Left renal cortex interstitium (tissue), 4 donors: ENCODE data around the gene ARHGAP42. TPM values are rescaled to one million over a fixed set of nuclear protein-coding genes. Genes with fewer than 3 reads are reported as not detected.
"Not testable (repeated sequence)": the region's sequence is repeated elsewhere in the genome, so short reads cannot be mapped to it uniquely, and the experiment has no call there.

Experiments
- DNase-seq, 4 donors: peaks; one replicate each; pipeline ENCODE4 v3.0.0-alpha.2; 2013; ENCODE audit warnings: low read depth in 4 of 4, low spot score in 2 of 4, missing footprints in 1 of 4
- polyA plus RNA-seq, 4 donors: library from polyadenylated mRNA; unstranded; fragments of 120-200 nt; gene quantifications; one replicate each; pipeline ENCODE4 v1.2.1, GENCODE V29; 2013; ENCODE audit not compliant: insufficient read length in 4 of 4

ARHGAP42 gene, protein sequence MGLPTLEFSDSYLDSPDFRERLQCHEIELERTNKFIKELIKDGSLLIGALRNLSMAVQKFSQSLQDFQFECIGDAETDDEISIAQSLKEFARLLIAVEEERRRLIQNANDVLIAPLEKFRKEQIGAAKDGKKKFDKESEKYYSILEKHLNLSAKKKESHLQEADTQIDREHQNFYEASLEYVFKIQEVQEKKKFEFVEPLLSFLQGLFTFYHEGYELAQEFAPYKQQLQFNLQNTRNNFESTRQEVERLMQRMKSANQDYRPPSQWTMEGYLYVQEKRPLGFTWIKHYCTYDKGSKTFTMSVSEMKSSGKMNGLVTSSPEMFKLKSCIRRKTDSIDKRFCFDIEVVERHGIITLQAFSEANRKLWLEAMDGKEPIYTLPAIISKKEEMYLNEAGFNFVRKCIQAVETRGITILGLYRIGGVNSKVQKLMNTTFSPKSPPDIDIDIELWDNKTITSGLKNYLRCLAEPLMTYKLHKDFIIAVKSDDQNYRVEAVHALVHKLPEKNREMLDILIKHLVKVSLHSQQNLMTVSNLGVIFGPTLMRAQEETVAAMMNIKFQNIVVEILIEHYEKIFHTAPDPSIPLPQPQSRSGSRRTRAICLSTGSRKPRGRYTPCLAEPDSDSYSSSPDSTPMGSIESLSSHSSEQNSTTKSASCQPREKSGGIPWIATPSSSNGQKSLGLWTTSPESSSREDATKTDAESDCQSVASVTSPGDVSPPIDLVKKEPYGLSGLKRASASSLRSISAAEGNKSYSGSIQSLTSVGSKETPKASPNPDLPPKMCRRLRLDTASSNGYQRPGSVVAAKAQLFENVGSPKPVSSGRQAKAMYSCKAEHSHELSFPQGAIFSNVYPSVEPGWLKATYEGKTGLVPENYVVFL
- 10 to 100 TPM; 22.3 to 29.6 (median 28.9) TPM for polyA plus RNA-seq

DNA sequence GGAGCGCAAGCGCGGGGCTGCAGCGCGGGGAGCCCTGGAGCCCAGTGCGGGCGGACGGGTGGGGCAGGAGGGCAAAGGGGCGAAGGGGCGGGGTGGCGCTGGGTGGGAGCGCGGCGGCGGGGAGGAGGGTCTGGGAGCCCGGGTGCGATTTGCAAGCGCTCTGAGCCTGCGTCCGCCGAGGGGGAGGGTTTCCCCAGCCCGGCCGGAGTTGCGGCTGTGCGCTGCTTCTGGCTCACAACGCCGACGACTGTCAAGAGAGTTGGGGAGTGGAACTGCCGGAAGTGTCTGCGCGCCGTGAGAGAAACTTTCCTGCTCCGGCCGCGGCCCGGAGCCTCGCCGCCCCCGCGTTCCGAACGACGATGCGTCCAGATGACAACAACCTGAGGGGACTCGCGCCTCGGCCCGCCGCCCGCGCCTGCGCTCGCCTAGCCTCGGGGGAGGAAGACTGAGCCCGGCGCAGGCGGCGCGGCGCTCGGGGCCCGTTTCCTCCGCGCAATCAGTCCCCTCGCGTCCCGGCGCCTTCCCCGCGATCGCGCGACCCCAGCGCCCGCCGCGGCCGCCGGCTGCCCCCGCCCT lies at the start of gene ARHGAP42:
Gene ARHGAP42, plus strand, starts transcription at position 235 of the 576 bp plus-strand sequence. CDS start 391 bp downstream, outside the sequence.
- peak in 2 of 4 donors; percentile 26 to 61 for DNase-seq

DNA sequence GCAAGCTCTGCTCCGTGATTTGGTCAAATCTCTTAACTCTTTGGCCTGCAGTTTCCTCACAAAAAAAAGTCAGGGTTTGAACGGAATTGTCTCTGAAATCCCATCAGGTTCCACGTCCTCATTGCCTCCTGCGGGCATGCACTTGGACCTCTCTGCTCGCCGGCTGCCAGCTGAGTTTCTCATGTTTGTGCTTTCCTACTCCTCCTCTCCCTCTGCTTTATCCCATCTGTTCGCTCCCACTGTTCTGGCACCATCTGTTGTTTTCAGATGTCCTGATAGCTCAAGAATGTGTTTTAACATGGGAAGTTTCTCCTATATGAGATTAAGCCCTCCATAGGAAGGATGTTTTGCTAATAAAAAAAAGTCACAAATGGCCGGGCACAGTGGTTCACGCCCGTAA lies 49.4 kb upstream of the ARHGAP42 start:
- DNase-seq = no peak

DNA sequence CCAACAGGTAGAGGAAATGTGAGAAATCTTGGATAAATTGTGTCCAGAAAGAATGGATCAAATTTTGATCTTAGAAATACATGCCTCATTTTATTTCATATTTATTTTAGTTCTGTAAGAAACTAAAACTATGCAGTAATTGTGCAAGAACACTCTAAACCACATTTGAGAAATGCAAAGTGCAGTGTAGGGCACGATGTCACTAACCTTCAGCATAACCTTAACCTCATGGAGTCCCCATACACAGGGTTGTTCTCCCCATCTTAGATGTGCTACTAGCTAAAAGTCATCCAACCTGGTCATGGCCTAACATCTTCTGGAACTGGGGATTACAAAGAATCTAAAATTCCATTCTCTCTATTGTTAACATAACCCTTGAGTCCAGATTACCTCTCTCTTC lies 48.4 kb upstream of the ARHGAP42 start:
- no peak for DNase-seq

DNA sequence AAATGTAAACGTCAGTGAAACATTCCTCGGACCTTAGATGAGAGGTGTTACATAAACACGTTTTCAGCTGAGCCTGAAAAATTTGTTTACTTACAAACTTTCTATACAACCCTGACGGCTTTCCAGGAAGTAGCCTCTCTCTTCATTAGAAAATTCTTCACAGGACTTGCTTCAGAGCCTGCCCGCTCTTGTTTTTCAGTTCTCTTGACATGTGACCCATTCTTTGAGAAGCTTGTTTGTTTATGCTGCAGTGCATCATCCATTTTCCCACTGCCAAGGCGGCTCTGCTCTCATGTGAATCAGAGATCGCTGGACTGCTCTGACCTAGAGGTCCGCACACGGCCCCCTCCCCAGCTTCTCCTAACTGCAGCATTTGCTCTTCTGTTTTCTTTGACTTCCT lies 47.9 kb upstream of the ARHGAP42 start:
- DNase-seq = peak in 1 of 4 donors; percentile 31

DNA sequence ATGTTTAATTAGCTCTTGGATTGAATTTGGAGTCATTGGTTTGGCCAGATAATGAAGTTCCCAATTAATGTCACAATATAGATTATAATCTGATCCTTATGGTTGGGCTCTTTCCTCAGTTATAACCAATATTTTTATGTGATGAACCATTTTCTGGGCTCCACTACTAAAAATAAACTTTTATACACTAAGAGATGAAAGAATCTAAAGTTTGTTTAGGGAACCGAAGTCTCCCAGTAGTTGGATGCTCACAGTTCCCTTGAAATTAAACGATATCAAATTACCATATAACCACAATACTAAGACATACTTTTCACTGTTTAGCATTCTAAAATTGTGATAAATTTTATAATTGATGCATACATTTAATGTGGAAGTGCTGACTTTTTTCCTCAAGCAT lies 47.0 kb upstream of the ARHGAP42 start:
- no peak for DNase-seq

DNA sequence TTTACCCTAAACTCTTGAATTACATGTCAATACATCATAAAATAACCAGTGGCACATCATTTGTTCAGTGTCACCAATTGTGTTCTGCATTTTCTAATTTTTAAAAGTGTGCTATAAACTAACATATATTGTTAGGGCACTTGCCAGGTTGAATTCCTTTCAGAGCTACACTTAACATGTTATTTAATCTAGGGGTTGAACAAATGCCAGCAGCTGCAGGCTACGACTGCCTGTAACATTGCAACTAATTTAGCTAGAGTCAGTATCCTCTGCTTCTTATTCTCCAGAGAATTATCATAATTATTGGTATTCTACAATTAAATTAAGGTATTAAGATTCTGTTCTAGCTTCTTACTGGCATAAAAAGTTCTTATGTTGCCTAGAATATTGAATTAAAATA lies 46.4 kb upstream of the ARHGAP42 start:
- no peak for DNase-seq

DNA sequence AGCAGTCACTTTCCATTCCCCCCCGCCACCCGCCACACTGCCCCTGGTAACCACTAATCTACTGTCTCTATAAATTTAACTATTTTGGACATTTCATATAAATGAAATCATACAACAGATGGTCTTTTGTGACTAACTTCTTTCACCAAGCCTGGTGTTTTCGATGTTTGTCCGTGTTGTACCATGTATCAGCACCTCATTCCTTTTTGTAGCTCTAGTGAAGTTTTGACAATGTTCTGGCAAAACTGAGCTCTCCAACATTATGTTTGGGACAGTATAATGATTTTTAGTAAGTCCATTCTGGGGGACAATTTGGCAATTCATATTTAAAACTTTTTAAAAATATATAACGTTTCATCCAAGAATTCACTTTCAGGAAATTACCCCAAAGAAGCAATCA lies 45.6 kb upstream of the ARHGAP42 start:
- DNase-seq = no peak

DNA sequence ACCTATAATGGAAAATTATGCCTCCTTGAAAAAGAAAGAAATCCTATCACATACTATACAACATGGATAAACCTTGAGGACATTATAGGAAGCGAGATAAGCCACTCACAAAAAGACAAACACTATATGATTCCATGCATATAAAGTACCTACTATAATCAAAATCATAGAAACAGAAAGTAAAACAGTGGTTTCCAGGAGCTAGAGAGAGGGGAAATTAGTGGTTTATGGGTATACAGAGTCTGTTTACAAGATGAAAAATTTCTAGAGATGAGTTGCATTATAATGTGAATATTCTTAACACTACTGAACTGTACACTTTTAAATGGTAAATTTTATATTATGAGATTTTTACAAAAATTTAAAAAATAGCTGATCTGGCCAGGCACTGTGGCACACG lies 40.5 kb upstream of the ARHGAP42 start:
- no peak for DNase-seq

DNA sequence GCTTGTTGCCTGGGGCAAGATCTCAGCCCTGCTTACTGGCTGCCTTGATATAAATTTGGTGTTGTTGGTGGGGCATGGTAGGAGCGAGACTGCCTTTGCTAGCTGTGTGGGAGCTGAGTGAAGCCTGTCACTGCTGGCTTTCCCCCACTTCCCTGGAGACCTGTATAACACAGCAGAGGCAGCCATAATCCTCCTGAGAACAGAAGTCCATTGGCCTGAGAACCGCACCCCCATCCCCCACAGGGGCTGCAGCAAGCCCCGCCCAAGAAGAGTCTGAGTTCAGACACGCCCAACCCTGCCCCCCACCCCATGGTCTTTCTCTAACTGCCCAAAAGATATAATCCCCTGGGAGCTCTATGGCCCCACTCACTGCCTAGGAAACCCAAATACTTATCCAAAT lies 39.2 kb upstream of the ARHGAP42 start:
- DNase-seq = no peak

DNA sequence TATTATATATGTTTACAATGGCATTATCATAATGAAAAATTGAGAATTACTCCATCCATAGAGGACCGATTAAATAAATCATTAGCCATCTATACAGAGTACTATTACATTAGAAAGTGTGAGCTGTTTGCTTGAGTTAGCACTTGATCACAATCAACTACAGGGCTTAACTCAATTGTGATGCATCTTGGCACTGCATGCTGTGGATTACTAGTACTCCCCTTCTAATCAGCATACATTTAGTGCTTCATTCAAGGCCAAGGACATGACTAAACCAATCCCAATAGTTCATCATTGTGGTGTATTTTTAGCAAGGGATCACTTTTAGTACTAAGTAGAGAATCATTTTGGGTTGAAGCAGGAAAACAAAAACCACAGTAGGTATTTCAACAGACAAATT lies 23.5 kb upstream of the ARHGAP42 start:
- no peak for DNase-seq

DNA sequence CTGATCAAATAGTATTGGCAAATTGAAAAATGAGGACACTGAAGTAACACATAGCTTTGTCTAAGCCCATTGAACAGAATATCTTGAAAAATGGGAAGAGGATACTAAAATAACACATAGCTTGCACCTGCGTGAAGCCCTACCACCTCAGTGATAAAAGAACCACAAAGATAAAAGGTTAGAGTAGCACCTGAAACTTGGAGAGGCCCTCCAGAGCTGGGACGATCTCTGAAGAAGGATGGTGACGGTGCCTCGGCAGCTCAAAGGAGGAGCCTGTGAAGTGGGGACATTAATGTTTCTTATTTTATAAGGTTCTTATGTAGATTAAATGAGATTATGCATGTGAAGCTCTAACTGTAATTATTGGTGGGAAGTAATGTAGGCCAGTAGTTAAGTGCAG lies 23.1 kb upstream of the ARHGAP42 start:
- DNase-seq = no peak

DNA sequence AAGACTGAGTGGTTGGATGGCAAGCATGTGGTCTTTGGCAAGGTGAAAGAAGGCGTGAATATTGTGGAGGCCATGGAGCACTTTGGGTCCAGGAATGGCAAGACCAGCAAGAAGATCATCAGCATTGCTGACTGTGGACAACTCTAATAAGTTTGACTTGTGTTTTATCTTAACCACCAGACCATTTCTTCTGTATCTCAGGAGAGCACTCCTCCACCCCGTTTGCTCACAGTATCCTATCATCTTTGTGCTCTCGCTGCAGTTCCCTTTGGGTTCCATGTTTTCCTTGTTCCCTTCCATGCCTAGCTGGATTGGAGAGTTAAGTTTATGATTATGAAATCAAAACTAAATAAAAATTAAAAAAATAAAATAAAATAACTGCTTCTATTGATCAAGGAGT lies 20.3 kb upstream of the ARHGAP42 start:
- DNase-seq = not testable (repeated sequence)

DNA sequence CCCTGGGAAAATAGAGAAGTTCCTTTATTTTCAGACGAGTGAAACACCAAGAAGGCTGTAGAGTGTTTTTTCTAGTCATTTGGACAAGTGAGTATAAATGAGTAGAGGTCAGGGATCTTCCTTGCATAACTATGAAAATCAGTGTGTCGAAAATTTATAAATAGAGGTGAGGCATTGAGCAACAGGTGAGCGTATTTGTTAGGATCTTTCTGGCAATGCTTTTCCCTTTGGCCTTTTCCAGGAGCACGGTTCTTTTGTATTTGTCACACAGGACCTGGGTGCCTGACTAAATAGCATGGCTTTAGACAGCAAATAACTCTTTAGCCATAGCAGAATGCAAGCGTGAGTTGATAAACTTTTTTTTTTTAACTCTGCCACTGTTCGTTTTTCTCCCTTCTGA lies 19.6 kb upstream of the ARHGAP42 start:
- DNase-seq = no peak

DNA sequence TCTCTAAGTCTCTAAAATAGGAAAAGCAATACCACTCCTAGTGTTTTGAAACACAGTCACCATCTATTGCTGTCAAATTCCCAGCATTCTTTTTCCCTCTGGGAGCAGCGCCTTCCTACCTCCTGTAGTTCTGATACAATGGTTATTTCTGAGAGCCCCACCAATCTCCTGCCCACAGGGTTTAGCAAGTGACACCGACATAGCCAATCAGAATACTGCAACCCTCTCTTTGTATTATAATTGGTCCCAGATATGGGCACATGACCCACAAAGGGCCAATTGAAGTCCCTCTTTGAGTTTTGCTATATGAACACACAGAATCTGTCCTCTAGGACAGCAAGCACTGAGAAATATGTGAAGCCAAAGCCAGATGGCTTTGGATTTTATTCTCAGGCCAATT lies 16.9 kb upstream of the ARHGAP42 start:
- no peak for DNase-seq

DNA sequence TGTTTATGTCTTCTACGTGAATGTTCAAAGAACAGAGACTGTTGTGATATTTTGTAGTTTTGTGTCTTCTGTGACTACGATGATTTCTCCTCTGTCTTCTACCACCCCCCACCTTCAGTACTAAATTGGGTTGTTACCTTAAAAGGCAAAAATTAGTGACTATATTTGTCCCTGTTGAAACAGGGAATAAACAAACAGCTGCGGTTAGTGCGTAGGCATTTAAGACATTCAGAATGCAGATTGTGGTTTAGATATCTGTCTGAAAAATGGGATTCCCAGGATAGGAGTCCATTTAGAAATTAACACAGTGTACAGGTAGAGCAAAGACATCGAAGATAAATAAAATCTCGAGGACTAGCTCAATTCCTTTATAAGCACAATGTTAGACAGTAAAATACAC lies 15.6 kb upstream of the ARHGAP42 start:
- DNase-seq = no peak

DNA sequence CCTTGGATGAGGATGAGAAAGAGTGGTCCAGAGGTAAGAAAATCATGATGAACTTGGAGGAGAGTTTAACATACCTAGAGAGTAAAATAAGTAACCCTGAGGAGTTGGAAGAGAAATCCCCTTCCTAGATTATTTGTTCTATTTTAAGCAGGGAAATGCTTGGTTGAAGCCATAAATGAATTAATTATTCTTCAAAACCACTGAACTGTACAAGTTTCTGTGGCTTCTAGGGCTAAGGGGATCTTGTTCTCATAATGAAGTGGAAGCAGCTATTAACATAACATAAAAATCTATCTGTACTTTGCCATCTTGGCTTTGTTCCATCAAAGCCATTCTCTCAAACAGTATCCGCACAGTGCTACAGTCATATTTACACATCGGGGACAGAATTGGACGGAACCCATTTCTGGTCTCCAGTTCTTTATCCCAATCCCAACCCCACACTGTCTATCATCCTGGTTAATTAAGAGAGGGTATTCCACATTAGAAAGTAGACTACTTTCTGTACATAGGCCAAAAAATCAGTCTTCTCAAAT lies 14.5 kb upstream of the ARHGAP42 start:
- DNase-seq = no peak

DNA sequence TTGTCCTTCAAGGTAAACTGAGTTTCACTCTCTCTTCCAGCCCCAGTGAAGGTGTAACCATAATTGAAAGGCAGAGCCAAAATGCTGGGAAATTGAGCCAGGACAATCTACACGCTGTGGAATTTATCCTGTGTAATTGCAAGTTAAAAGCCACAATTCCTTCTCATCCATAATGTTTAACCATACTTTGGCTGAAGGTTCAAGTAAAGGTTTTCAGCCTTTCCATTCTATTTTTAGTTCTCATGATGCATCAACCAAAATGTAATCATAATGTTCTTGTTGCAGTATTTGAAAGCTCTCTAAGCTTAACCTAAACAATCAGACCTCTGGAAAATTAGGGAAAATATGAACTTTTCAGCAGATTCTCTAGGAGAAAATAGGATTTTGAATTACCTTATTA lies 14.0 kb upstream of the ARHGAP42 start:
- DNase-seq = no peak

DNA sequence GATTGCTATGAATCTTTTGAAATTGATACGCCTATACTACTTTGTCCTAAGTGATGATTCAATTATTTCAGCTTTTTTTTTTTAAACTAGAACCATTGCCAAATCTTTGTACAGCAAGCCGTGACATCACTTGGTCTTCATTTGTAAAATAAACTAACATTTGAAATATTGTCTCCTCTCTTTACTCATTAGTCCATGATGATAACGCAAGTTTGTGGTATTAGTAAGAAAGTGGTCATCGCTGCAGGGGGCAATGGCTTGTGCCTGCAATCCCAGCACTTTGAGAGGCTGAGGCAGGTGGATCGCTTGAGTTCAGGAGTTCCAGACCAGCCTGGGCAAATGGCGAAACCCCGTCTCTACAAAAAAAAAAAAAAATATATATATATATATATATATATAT lies 12.9 kb upstream of the ARHGAP42 start:
- no peak for DNase-seq

DNA sequence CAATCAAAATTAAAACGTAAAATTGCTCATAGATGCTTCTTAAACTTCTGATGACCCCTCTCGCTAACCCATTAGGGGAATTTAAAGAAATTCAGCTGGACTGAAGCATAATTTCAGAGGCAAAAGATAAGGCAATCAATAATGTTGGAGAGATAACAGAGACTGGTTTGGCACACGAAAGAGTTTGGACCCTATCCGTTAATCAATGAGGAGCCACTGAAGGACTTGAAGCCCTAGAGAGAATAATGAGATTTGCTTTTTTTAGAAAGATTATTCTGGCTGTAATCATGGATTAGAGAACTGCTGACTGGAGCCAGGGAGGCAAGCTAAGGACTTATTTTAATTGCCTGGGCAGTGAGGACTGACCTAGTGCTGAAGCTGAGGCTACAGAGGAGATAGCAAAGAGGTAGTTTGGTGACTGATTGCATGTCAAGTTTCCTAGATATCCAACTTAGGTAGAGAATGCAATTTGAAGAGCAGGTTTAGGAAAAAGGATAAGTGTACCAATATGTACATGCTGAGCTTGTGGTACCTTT lies 11.9 kb upstream of the ARHGAP42 start:
- DNase-seq = no peak

DNA sequence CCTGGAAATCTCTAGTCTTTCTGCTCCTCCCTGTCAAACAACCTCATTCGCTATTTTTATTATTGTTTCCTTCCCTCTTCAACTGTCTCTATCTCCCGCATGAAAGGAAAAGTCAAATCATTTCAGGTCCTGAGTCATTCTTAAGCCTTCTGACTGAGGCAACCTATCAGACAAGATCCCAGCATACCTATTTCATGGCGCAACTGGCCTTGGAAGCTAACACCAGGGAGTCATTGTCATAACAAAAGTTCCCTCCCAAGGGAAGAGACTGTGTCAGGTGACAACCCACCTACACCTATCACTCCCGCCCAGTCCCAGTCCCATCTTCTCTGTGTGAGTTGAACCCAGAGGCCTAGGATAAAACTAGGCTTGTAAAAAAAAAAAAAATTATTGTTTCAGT lies 10.2 kb upstream of the ARHGAP42 start:
- DNase-seq = no peak

DNA sequence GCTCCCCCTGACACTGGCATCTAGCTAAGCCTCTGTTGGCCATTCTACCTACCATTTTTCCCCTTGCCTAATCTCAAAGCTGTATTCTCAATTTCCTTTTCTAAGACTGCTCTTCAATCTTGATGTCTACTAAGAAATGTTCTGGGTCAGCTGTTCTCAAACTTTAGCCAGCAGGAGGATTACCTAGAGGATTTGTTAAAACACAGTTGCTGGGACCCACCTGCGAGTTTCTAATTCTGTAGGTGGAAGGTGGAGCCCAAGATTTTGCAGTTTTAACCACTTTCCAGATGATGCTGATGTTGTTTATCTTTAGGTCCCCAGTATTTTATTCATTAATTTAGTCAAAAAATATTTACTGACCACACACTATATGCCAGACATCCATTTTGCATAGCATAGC lies 9.3 kb upstream of the ARHGAP42 start:
- no peak for DNase-seq
